CD14-positive monocyte (primary cell): ENCODE results near the gene KCNQ1. TPM values are rescaled to one million over a fixed set of nuclear protein-coding genes. Genes with fewer than 3 reads are reported as not detected.
A peak's percentile ranks its signal among the peaks of the same experiment; 100 is the strongest.

Experiments used
- DNase-seq, 3 donors: peaks; one replicate each; pipeline ENCODE4 v3.0.0-alpha.2; 2011 to 2022
- H2AFZ ChIP-seq: 2 replicates; pipeline ENCODE4 v1.6.0; 2012; ENCODE audit warnings: mild to moderate bottlenecking, low read depth, low read length, inconsistent platforms; ENCODE audit not compliant: insufficient read depth, poor library complexity, severe bottlenecking
- H3K27ac ChIP-seq, 2 donors: 1 replicate in 1 of 2; 2 replicates in 1 of 2; pipeline ENCODE4 v1.5.1; 2012 to 2013; ENCODE audit warnings: low read length in 2 of 2, control low read depth in 1 of 2, inconsistent platforms in 1 of 2, low read depth in 1 of 2, mild to moderate bottlenecking in 1 of 2
- H3K27me3 ChIP-seq, 2 donors: one replicate each; pipeline versions ENCODE4 v1.6.0 to v1.6.1; 2011 to 2013; ENCODE audit warnings: low read length in 2 of 2; ENCODE audit not compliant: control insufficient read depth in 2 of 2, insufficient read depth in 2 of 2
- H3K36me3 ChIP-seq, 2 donors: replicated peaks in 1 of 2; 1 replicate in 1 of 2; 2 replicates in 1 of 2; pipeline versions ENCODE4 v1.5.1 to v1.6.1; 2012 to 2013; ENCODE audit warnings: low read length in 2 of 2, control low read depth in 1 of 2, inconsistent platforms in 1 of 2, mild to moderate bottlenecking in 1 of 2; ENCODE audit not compliant: insufficient read depth in 2 of 2, control insufficient read depth in 1 of 2
- H3K4me1 ChIP-seq, 2 donors: 1 replicate in 1 of 2; 2 replicates in 1 of 2; pipeline versions ENCODE4 v1.5.1 to v1.6.1; 2012 to 2013; ENCODE audit warnings: low read length in 2 of 2, control low read depth in 1 of 2, inconsistent platforms in 1 of 2, mild to moderate bottlenecking in 1 of 2, moderate library complexity in 1 of 2; ENCODE audit not compliant: insufficient read depth in 2 of 2, control insufficient read depth in 1 of 2
- H3K4me2 ChIP-seq: replicated peaks from 2 replicates; pipeline ENCODE3; 2012; ENCODE audit warnings: low read length, moderate library complexity, mild to moderate bottlenecking; ENCODE audit not compliant: poor library complexity, severe bottlenecking; ENCODE audit errors: extremely low read depth
- H3K4me3 ChIP-seq, 3 experiments: fragments of 200-600 bp in 1 of 3; sonication (generic) in 1 of 3; replicated peaks in 1 of 3; 1 replicate in 2 of 3; 2 replicates in 1 of 3; pipeline ENCODE4 v1.5.1; 2011 to 2013; ENCODE audit warnings: low read length in 3 of 3, mild to moderate bottlenecking in 3 of 3, control low read depth in 2 of 3, low read depth in 2 of 3, inconsistent platforms in 1 of 3, moderate library complexity in 1 of 3
- H3K79me2 ChIP-seq: 2 replicates; pipeline ENCODE4 v1.6.0; 2012; ENCODE audit warnings: mild to moderate bottlenecking, control low read depth, inconsistent platforms, low read length, moderate library complexity; ENCODE audit not compliant: insufficient read depth
- H3K9ac ChIP-seq: 2 replicates; pipeline ENCODE4 v1.6.0; 2017; ENCODE audit warnings: low read length, mild to moderate bottlenecking; ENCODE audit not compliant: insufficient read depth, poor library complexity, severe bottlenecking
- H3K9me3 ChIP-seq, 2 donors: replicated peaks in 1 of 2; 1 replicate in 1 of 2; 2 replicates in 1 of 2; pipeline versions ENCODE4 v1.5.1 to v1.6.1; 2012 to 2013; ENCODE audit warnings: low read length in 2 of 2, control low read depth in 1 of 2; ENCODE audit not compliant: control insufficient read depth in 1 of 2, insufficient read depth in 1 of 2
- H4K20me1 ChIP-seq: 2 replicates; pipeline ENCODE4 v1.6.0; 2012; ENCODE audit warnings: mild to moderate bottlenecking, low read length, control low read depth, moderate library complexity; ENCODE audit not compliant: insufficient read depth
- H3K27ac Mint-ChIP-seq, 7 donors: one replicate each; pipeline ENCODE4 v1.8.0; 2020; ENCODE audit warnings: mild to moderate bottlenecking in 7 of 7, mixed read lengths in 7 of 7, moderate library complexity in 6 of 7, inconsistent platforms in 2 of 7
- H3K27me3 Mint-ChIP-seq, 3 donors: one replicate each; pipeline ENCODE4 v1.8.0; 2021 to 2022; ENCODE audit warnings: low read depth in 3 of 3, mild to moderate bottlenecking in 3 of 3, mixed read lengths in 3 of 3, moderate library complexity in 3 of 3, inconsistent platforms in 1 of 3
- H3K36me3 Mint-ChIP-seq, 2 donors: one replicate each; pipeline ENCODE4 v1.8.0; 2020; ENCODE audit warnings: mixed read lengths in 2 of 2, inconsistent platforms in 1 of 2, mild to moderate bottlenecking in 1 of 2
- H3K4me1 Mint-ChIP-seq: one replicate; pipeline ENCODE4 v1.8.0; 2020; ENCODE audit warnings: mild to moderate bottlenecking, mixed read lengths
- H3K4me3 Mint-ChIP-seq, 2 donors: one replicate each; pipeline ENCODE4 v1.8.0; 2020; ENCODE audit warnings: mild to moderate bottlenecking in 2 of 2, mixed read lengths in 2 of 2, moderate library complexity in 1 of 2
- H3K9me3 Mint-ChIP-seq, 7 donors: one replicate each; pipeline ENCODE4 v1.8.0; 2020 to 2022; ENCODE audit warnings: mixed read lengths in 7 of 7, mild to moderate bottlenecking in 6 of 7, moderate library complexity in 6 of 7, inconsistent platforms in 2 of 7
- WGBS: methylation state at CpG from one replicate; pipeline ENCODE4 v1.1.5; 2013; ENCODE audit warnings: missing lambda C conversion rate; ENCODE audit not compliant: insufficient coverage; 5-methylcytosine and 5-hydroxymethylcytosine counted together
- intact Hi-C, 2 donors: fragments of 100-400 bp; cut with micrococcal nuclease; formaldehyde crosslinking; loops; one replicate each; pipeline versions ENCODE4 v1.15.0 to v1.15.1; 2023
- polyA plus RNA-seq, 3 donors: library from polyadenylated mRNA; depleted of rRNA in 1 of 3; unstranded in 2 of 3; stranded (reverse) in 1 of 3; fragments of 300-500 nt in 2 of 3; fragments of >200 nt in 1 of 3; fragmentation: Illumina TruSeq in 2 of 3; gene quantifications; 1 replicate in 2 of 3; 2 replicates in 1 of 3; pipeline ENCODE4 v1.2.3, GENCODE V29; 2012 to 2021
- TF ChIP-seq, protein P1 (sequence below): fragments of 200-600 bp; IDR thresholded peaks from one replicate; pipeline ENCODE4 v1.8.0; 2022; ENCODE audit warnings: antibody characterized with exemption, mild to moderate bottlenecking

Gene KCNQ1
- polyA plus RNA-seq, 3 donors = 14.9 to 31.8 (median 21.6) TPM

GRCh38 chr11:2558397-2558796, 113.6 kb downstream of the KCNQ1 start:
- Mint-ChIP-seq H3K4me1 (peaks cover 23% of the 10 kb centered on the region), H3K27me3 (peaks cover 0 to 1% (median 0%) of the 10 kb centered on the region in 3 donors), H3K36me3 (peaks cover 12 to 13% of the 10 kb centered on the region in 2 donors), H3K4me3 (no peak overlapping the region), H3K27ac (peak overlapping the region in 2 of 7 donors; percentile 31 to 38), H3K9me3 (peaks cover 0 to 4% (median 0%) of the 10 kb centered on the region in 7 donors)
- Histone ChIP-seq H3K4me2 (no peak overlapping the region), H2AFZ (no peak overlapping the region), H3K27me3 (no peaks in the 10 kb centered on the region), H3K9ac (no peak overlapping the region), H3K36me3 (no peaks in the 10 kb centered on the region), H3K27ac (no peak overlapping the region), H4K20me1 (peaks cover 96% of the 10 kb centered on the region), H3K4me1 (peaks cover 20 to 30% of the 10 kb centered on the region in 2 donors), H3K9me3 (peaks cover 0 to 3% of the 10 kb centered on the region in 2 donors), H3K79me2 (peaks cover 16% of the 10 kb centered on the region), H3K4me3 (no peak overlapping the region)
- intact Hi-C loops = no loop called here
- TF ChIP-seq, protein P1, sequence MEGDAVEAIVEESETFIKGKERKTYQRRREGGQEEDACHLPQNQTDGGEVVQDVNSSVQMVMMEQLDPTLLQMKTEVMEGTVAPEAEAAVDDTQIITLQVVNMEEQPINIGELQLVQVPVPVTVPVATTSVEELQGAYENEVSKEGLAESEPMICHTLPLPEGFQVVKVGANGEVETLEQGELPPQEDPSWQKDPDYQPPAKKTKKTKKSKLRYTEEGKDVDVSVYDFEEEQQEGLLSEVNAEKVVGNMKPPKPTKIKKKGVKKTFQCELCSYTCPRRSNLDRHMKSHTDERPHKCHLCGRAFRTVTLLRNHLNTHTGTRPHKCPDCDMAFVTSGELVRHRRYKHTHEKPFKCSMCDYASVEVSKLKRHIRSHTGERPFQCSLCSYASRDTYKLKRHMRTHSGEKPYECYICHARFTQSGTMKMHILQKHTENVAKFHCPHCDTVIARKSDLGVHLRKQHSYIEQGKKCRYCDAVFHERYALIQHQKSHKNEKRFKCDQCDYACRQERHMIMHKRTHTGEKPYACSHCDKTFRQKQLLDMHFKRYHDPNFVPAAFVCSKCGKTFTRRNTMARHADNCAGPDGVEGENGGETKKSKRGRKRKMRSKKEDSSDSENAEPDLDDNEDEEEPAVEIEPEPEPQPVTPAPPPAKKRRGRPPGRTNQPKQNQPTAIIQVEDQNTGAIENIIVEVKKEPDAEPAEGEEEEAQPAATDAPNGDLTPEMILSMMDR = no peak
- no peak for DNase-seq
- WGBS = over 99% methylated on average over 11 of the region's 17 CpGs

DNA sequence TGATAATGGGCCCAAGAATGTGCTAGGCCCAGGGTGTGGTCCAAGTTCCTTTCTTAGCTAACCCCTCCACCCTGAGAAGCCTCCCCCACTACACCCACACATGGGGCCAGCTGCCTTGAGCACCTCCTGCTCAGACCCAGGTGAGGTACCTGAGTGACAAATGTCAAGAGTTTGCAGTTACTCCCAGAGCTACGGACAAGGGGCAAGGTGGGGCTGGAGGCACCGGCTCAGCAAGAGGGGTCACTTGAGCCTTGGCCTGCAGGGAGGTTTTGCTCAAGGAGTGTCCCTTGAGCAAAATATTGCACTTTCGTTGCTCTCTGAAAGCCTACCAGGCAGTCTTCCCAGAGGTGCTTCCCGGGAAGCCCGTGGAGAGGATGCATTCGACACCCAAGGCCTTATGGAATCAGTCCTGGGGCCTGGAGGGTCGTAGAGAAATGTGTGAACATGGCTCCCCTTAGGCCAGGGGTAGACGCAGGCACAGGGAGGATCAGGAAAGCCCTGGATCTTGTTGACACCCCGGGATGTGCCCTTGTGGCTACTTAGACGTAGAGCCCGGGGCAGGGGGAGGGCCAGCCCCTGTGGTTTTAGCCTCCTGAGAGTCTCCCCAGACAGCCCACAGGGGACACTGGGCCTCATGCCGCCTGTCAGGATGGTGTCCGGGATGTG, 114.2 kb downstream of the KCNQ1 start:
- Histone ChIP-seq H3K27ac (no peak overlapping the region), H3K4me3 (no peak overlapping the region), H3K4me1 (peaks cover 20 to 31% of the 10 kb centered on the region in 2 donors), H4K20me1 (peaks cover 96% of the 10 kb centered on the region), H3K9me3 (peaks cover 0 to 3% of the 10 kb centered on the region in 2 donors), H3K4me2 (no peak overlapping the region), H2AFZ (no peak overlapping the region), H3K27me3 (no peaks in the 10 kb centered on the region), H3K79me2 (peaks cover 14% of the 10 kb centered on the region), H3K9ac (peak overlapping the region; percentile 13), H3K36me3 (peaks cover 0 to 6% of the 10 kb centered on the region in 2 donors)
- WGBS = 95% methylated on average over 13 of the region's 13 CpGs
- Mint-ChIP-seq H3K4me3 (no peak overlapping the region), H3K27ac (peak overlapping the region in 2 of 7 donors; percentile 41 to 60), H3K27me3 (peaks cover 0 to 2% (median 1%) of the 10 kb centered on the region in 3 donors), H3K36me3 (peaks cover 17 to 18% of the 10 kb centered on the region in 2 donors), H3K4me1 (peaks cover 21% of the 10 kb centered on the region), H3K9me3 (peaks cover 0 to 4% (median 0%) of the 10 kb centered on the region in 7 donors)
- TF ChIP-seq, protein P1 = no peak
- no peak for DNase-seq
- intact Hi-C loops = no loop called here
